ENCODE data around the gene TUBA1C.

DNA sequence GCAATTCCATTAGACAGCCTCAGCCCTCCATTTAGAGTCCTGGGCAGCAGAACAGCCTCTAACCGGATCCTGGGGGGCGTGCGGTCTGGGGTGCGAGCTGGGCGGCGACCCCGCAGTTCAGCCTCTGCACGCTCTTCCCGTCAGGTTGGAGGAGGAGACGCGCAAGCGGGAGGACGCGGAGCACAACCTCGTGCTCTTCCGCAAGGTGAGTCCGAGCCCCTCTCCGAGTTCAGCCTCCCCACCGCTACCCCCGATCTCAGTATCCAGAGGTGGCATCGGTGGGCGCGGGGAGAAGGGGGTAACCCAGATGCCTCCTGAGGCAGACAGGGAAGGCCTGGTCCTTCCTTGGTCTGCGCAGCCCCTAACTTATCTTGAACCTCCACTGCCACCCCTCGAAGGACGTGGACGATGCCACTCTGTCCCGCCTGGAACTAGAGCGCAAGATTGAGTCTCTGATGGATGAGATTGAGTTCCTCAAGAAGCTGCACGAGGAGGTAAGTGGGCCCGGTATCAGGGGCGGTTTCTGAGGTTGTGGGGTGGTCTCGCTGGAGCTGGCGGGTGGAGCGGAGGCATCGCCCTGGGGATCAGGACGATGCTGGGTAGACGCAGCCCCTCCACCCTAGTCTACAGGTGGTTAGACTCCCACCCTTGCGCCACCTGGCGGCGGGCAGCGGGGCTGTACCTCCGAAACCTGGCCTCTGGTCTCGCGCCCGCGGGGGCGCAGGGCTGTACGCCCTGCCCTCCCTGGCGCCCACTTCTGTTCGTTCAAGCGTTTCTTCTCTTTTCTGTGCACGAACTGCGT is 31.4 kb downstream of the TUBA1C start:
- TF ChIP-seq, protein P1, sequence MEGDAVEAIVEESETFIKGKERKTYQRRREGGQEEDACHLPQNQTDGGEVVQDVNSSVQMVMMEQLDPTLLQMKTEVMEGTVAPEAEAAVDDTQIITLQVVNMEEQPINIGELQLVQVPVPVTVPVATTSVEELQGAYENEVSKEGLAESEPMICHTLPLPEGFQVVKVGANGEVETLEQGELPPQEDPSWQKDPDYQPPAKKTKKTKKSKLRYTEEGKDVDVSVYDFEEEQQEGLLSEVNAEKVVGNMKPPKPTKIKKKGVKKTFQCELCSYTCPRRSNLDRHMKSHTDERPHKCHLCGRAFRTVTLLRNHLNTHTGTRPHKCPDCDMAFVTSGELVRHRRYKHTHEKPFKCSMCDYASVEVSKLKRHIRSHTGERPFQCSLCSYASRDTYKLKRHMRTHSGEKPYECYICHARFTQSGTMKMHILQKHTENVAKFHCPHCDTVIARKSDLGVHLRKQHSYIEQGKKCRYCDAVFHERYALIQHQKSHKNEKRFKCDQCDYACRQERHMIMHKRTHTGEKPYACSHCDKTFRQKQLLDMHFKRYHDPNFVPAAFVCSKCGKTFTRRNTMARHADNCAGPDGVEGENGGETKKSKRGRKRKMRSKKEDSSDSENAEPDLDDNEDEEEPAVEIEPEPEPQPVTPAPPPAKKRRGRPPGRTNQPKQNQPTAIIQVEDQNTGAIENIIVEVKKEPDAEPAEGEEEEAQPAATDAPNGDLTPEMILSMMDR (conservative IDR thresholded peaks at IDR 0.05; ENCODE audit: low read depth, low read length) = peak; percentile 88
- TF ChIP-seq EZH2 (IDR thresholded peaks at IDR 0.05; ENCODE audit: low read length, unreplicated experiment) = no peak
